PFSK-1 (cell line): Measurements from ENCODE around the gene PTBP1.

Source experiments
- FOXP2 ChIP-seq: optimal IDR thresholded peaks from 2 replicates; pipeline ENCODE3; 2011; ENCODE audit warnings: borderline replicate concordance, control low read depth, inconsistent platforms; ENCODE audit not compliant: insufficient read depth; ENCODE audit errors: extremely low read length, extremely low read depth
- POLR2AphosphoS5 ChIP-seq: IDR thresholded peaks from 2 replicates; pipeline ENCODE4 v1.6.1; 2012; ENCODE audit warnings: low read depth, mild to moderate bottlenecking, control low read depth, low read length, moderate library complexity
- SIN3A ChIP-seq: IDR thresholded peaks from 2 replicates; pipeline ENCODE4 v1.6.1; 2012; ENCODE audit warnings: mild to moderate bottlenecking, low read length, moderate library complexity, borderline replicate concordance; ENCODE audit not compliant: insufficient read depth
- TAF1 ChIP-seq: IDR thresholded peaks from 2 replicates; pipeline ENCODE4 v1.6.1; 2012; ENCODE audit warnings: low read length, control low read depth, borderline replicate concordance; ENCODE audit not compliant: insufficient read depth
- TF ChIP-seq, protein P1 (sequence below), 2 experiments: IDR thresholded peaks; 2 replicates each; pipeline versions ENCODE4 v1.6.1 to v1.8.0; 2011 to 2012; ENCODE audit warnings: low read depth in 2 of 2, low read length in 2 of 2, control low read depth in 1 of 2, inconsistent platforms in 1 of 2, mild to moderate bottlenecking in 1 of 2, moderate library complexity in 1 of 2; ENCODE audit not compliant: insufficient read depth in 1 of 2

The PTBP1 gene

GRCh38 chr19:807627-808422, 10.6 kb downstream of the PTBP1 start:
- TF ChIP-seq POLR2AphosphoS5 = no peak
- TF ChIP-seq TAF1 = no peak
- no peak for TF ChIP-seq FOXP2
- no peak for TF ChIP-seq SIN3A
- TF ChIP-seq, protein P1, sequence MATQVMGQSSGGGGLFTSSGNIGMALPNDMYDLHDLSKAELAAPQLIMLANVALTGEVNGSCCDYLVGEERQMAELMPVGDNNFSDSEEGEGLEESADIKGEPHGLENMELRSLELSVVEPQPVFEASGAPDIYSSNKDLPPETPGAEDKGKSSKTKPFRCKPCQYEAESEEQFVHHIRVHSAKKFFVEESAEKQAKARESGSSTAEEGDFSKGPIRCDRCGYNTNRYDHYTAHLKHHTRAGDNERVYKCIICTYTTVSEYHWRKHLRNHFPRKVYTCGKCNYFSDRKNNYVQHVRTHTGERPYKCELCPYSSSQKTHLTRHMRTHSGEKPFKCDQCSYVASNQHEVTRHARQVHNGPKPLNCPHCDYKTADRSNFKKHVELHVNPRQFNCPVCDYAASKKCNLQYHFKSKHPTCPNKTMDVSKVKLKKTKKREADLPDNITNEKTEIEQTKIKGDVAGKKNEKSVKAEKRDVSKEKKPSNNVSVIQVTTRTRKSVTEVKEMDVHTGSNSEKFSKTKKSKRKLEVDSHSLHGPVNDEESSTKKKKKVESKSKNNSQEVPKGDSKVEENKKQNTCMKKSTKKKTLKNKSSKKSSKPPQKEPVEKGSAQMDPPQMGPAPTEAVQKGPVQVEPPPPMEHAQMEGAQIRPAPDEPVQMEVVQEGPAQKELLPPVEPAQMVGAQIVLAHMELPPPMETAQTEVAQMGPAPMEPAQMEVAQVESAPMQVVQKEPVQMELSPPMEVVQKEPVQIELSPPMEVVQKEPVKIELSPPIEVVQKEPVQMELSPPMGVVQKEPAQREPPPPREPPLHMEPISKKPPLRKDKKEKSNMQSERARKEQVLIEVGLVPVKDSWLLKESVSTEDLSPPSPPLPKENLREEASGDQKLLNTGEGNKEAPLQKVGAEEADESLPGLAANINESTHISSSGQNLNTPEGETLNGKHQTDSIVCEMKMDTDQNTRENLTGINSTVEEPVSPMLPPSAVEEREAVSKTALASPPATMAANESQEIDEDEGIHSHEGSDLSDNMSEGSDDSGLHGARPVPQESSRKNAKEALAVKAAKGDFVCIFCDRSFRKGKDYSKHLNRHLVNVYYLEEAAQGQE (IDR thresholded peaks at IDR 0.05; ENCODE audit: insufficient read depth in 1 of 2, low read depth in 2 of 2, low read length in 2 of 2) = no peak

- TF ChIP-seq TAF1 (no peak), POLR2AphosphoS5 (no peak), FOXP2 (no peak), SIN3A (no peak)
- TF ChIP-seq, protein P1 (IDR thresholded peaks at IDR 0.05; ENCODE audit: insufficient read depth in 1 of 2, low read depth in 2 of 2, low read length in 2 of 2) = no peak
Observed at GRCh38 chr19:808423-808775, 11.1 kb downstream of the PTBP1 start.

GRCh38 chr19:810077-810855, 13.0 kb downstream of the PTBP1 start:
- TF ChIP-seq POLR2AphosphoS5 (no peak), FOXP2 (no peak), SIN3A (no peak), TAF1 (no peak)
- TF ChIP-seq, protein P1 (IDR thresholded peaks at IDR 0.05; ENCODE audit: insufficient read depth in 1 of 2, low read depth in 2 of 2, low read length in 2 of 2) = no peak

GRCh38 chr19:810883-811489, 13.7 kb downstream of the PTBP1 start:
- no peak for TF ChIP-seq TAF1
- TF ChIP-seq SIN3A = no peak
- TF ChIP-seq, protein P1 (IDR thresholded peaks at IDR 0.05; ENCODE audit: insufficient read depth in 1 of 2, low read depth in 2 of 2, low read length in 2 of 2) = no peak
- no peak for TF ChIP-seq POLR2AphosphoS5
- TF ChIP-seq FOXP2 = no peak
